ENCODE measurements around the gene SLC22A15. TPM values are rescaled to one million over a fixed set of nuclear protein-coding genes. Genes with fewer than 3 reads are reported as not detected.

Gene SLC22A15
- 1 to 10 TPM; 2.0 to 2.7 (median 2.4) TPM for total RNA-seq
- long read RNA-seq, donor 1, full-length matches to known transcripts, result 1 of 1 reads
- long read RNA-seq, donor 1, partial matches to known transcripts, result 0 of 1 reads
- long read RNA-seq, donor 1, other reads (novel, unspliced or antisense), result 0 of 1 reads
- long read RNA-seq, donor 2, partial matches to known transcripts, result 0 of 1 reads
- long read RNA-seq, donor 2, other reads (novel, unspliced or antisense), result 1 of 1 reads

GRCh38 chr1:115976062-115976920 is at the start of gene SLC22A15:
Gene SLC22A15 (plus strand): TSS chr1:115976513. CDS start chr1:115976628, 115 bp downstream.
- intact Hi-C loops (cut with DNase I, micrococcal nuclease), result no loop called here
- DNase-seq (peak; percentile 67 to 84 (median 74)), ATAC-seq (peak; percentile 84)
- Histone ChIP-seq H3K4me1 (ENCODE audit: low read depth) (no peaks in the 10 kb centered on the region), H3K4me3 (peak within 1 kb of the TSS; percentile 46), H3K36me3 (ENCODE audit: low read depth) (no peaks in the 10 kb centered on the region), H3K9me3 (no peaks in the 10 kb centered on the region)
- TF ChIP-seq CTCF (IDR thresholded peaks at IDR 0.05), result no peak

- ATAC-seq (no peak), DNase-seq (no peak)
- intact Hi-C loops (cut with DNase I, micrococcal nuclease), result no loop called here
- Histone ChIP-seq H3K36me3 (ENCODE audit: low read depth) (no peaks in the 10 kb centered on the region), H3K4me3 (no peak overlapping the region), H3K9me3 (no peaks in the 10 kb centered on the region), H3K4me1 (ENCODE audit: low read depth) (no peaks in the 10 kb centered on the region)
- no peak for TF ChIP-seq CTCF (IDR thresholded peaks at IDR 0.05)
These were observed 48.3 kb upstream of the SLC22A15 start for GRCh38 chr1:115927971-115928370.

- no peaks in the 10 kb centered on the region for H3K9me3 ChIP-seq
- H3K4me1 ChIP-seq (ENCODE audit: low read depth), result no peaks in the 10 kb centered on the region
- DNase-seq (peak in 1 of 3 donors; percentile 3), ATAC-seq (no peak)
- TF ChIP-seq CTCF (IDR thresholded peaks at IDR 0.05), result no peak
- H3K36me3 ChIP-seq (ENCODE audit: low read depth), result no peaks in the 10 kb centered on the region
- intact Hi-C loops (cut with DNase I, micrococcal nuclease), result no loop called here
- no peak overlapping the region for H3K4me3 ChIP-seq
These were observed 46.4 kb upstream of the SLC22A15 start for GRCh38 chr1:115929881-115930280.

GRCh38 chr1:115933625-115934024 is 42.7 kb upstream of the SLC22A15 start:
- intact Hi-C loops (cut with DNase I, micrococcal nuclease), result no loop called here
- no peak for TF ChIP-seq CTCF (IDR thresholded peaks at IDR 0.05)
- H3K36me3 ChIP-seq (ENCODE audit: low read depth), result no peaks in the 10 kb centered on the region
- H3K4me1 ChIP-seq (ENCODE audit: low read depth), result no peaks in the 10 kb centered on the region
- DNase-seq (no peak), ATAC-seq (no peak)
- H3K4me3 ChIP-seq, result no peak overlapping the region
- H3K9me3 ChIP-seq, result no peaks in the 10 kb centered on the region

GRCh38 chr1:115939455-115939854 is 36.9 kb upstream of the SLC22A15 start:
- no peak for DNase-seq
- intact Hi-C loops (cut with DNase I, micrococcal nuclease), result no loop called here
- TF ChIP-seq CTCF (IDR thresholded peaks at IDR 0.05), result no peak
- no peak overlapping the region for H3K4me3 ChIP-seq
- H3K9me3 ChIP-seq, result no peaks in the 10 kb centered on the region
- H3K4me1 ChIP-seq (ENCODE audit: low read depth), result no peaks in the 10 kb centered on the region
- H3K36me3 ChIP-seq (ENCODE audit: low read depth), result no peaks in the 10 kb centered on the region
- no peak for ATAC-seq

All from mucosa of descending colon (tissue), 3 donors.